ENCODE results near the gene SNX11. TPM values are rescaled to one million over a fixed set of nuclear protein-coding genes. Genes with fewer than 3 reads are reported as not detected.

The SNX11 gene
- total RNA-seq, 1 experiment from 2014 or later = 40.7 TPM

GRCh38 chr17:48100160-48100559 lies 7.4 kb upstream of the SNX11 start:
- Mint-ChIP-seq H3K36me3 (ENCODE audit: insufficient read depth, unreplicated experiment) (peaks cover 32% of the 10 kb centered on the region), H3K27ac (ENCODE audit: unreplicated experiment) (peak overlapping the region; percentile 79), H3K4me3 (ENCODE audit: unreplicated experiment) (peak overlapping the region; percentile 93), H3K4me1 (ENCODE audit: low read depth, unreplicated experiment) (peaks cover 7% of the 10 kb centered on the region), H3K27me3 (ENCODE audit: insufficient read depth, unreplicated experiment) (no peaks in the 10 kb centered on the region), H3K9me3 (ENCODE audit: unreplicated experiment) (no peaks in the 10 kb centered on the region)
- no peak for TF ChIP-seq CTCF (IDR thresholded peaks at IDR 0.05; ENCODE audit: insufficient read depth in 1 of 2, low read depth in 1 of 2, low read length in 1 of 2, severe bottlenecking in 1 of 2, unreplicated experiment in 1 of 2)
- no peak for DNase-seq
- Histone ChIP-seq H3K9me3 (no peaks in the 10 kb centered on the region), H3K36me3 (ENCODE audit: control insufficient read depth, insufficient read depth, low read length) (no peaks in the 10 kb centered on the region), H3K27me3 (replicated peaks; ENCODE audit: control insufficient read depth, insufficient read depth, low read length) (no peaks in the 10 kb centered on the region), H3K4me3 (ENCODE audit: low read depth, low read length) (peak overlapping the region; percentile 83), H3K4me1 (peaks cover 8% of the 10 kb centered on the region)
- BruUV-seq (replicated peaks) = TSS peak; percentile 58
- intact Hi-C loops (cut with micrococcal nuclease; ENCODE audit: unreplicated experiment) = loop anchor here (2.0 to 10.0 kb wide), 2 partner anchors 75 to 265 kb away; partner anchors contain the start of genes LRRC46 and MRPL10
- CTCF ChIA-PET = interaction anchor here (0.6 to 2.3 kb wide), 10 partner anchors 14 to 1124 kb away, joined by 3 to 17 read pairs (median 6); partner anchors contain the start of genes CDK5RAP3 and NFE2L1
- POLR2A ChIA-PET = interaction anchor here (0.5 to 3.2 kb wide), 5 partner anchors 9 to 69 kb away, joined by 3 to 42 read pairs (median 4); partner anchors contain the start of gene NFE2L1

GRCh38 chr17:48100591-48101011 lies 7.0 kb upstream of the SNX11 start:
- Histone ChIP-seq H3K27me3 (replicated peaks; ENCODE audit: control insufficient read depth, insufficient read depth, low read length) (no peaks in the 10 kb centered on the region), H3K36me3 (ENCODE audit: control insufficient read depth, insufficient read depth, low read length) (no peaks in the 10 kb centered on the region), H3K4me3 (ENCODE audit: low read depth, low read length) (peak overlapping the region; percentile 83), H3K9me3 (no peaks in the 10 kb centered on the region), H3K4me1 (peaks cover 8% of the 10 kb centered on the region)
- intact Hi-C loops (cut with micrococcal nuclease; ENCODE audit: unreplicated experiment) = loop anchor here (1.0 to 10.0 kb wide), 5 partner anchors 20 to 266 kb away; partner anchors contain the start of genes CDK5RAP3, LRRC46, MRPL10 and NFE2L1
- Mint-ChIP-seq H3K27me3 (ENCODE audit: insufficient read depth, unreplicated experiment) (no peaks in the 10 kb centered on the region), H3K4me1 (ENCODE audit: low read depth, unreplicated experiment) (peaks cover 7% of the 10 kb centered on the region), H3K27ac (ENCODE audit: unreplicated experiment) (peak overlapping the region; percentile 79), H3K4me3 (ENCODE audit: unreplicated experiment) (peak overlapping the region; percentile 93), H3K9me3 (ENCODE audit: unreplicated experiment) (no peaks in the 10 kb centered on the region), H3K36me3 (ENCODE audit: insufficient read depth, unreplicated experiment) (peaks cover 27% of the 10 kb centered on the region)
- POLR2A ChIA-PET = interaction anchor here (0.5 to 3.2 kb wide), 6 partner anchors 8 to 130 kb away, joined by 3 to 42 read pairs (median 4); partner anchors contain the start of gene NFE2L1
- no peak for TF ChIP-seq CTCF (IDR thresholded peaks at IDR 0.05; ENCODE audit: insufficient read depth in 1 of 2, low read depth in 1 of 2, low read length in 1 of 2, severe bottlenecking in 1 of 2, unreplicated experiment in 1 of 2)
- DNase-seq = peak; percentile 88 to 91
- BruUV-seq (replicated peaks) = no TSS peak
- CTCF ChIA-PET = interaction anchor here (0.6 to 2.3 kb wide), 16 partner anchors 14 to 1124 kb away, joined by 3 to 17 read pairs (median 4); partner anchors contain the start of genes CDK5RAP3 and NFE2L1

GRCh38 chr17:48101012-48101720 lies 6.4 kb upstream of the SNX11 start, which contains the start of gene CBX1:
Gene CBX1 (minus strand): TSS chr17:48101478. CDS start chr17:48077004, 24,474 bp downstream.
- BruUV-seq (replicated peaks) = no TSS peak
- H3K4me1 ChIP-seq = peaks cover 8% of the 10 kb centered on the region
- H3K27me3 Mint-ChIP-seq (ENCODE audit: insufficient read depth, unreplicated experiment) = no peaks in the 10 kb centered on the region
- H3K36me3 ChIP-seq (ENCODE audit: control insufficient read depth, insufficient read depth, low read length) = no peaks in the 10 kb centered on the region
- no peaks in the 10 kb centered on the region for H3K9me3 ChIP-seq
- peak; percentile 99 to 100 for DNase-seq
- H3K9me3 Mint-ChIP-seq (ENCODE audit: unreplicated experiment) = no peaks in the 10 kb centered on the region
- peak within 1 kb of the TSS; percentile 93 for H3K4me3 Mint-ChIP-seq (ENCODE audit: unreplicated experiment)
- ChIA-PET CTCF (interaction anchor here (0.6 to 2.3 kb wide), 12 partner anchors 15 to 131 kb away, joined by 3 to 17 read pairs (median 4); partner anchors contain the start of genes CDK5RAP3 and NFE2L1), POLR2A (interaction anchor here (0.6 to 3.2 kb wide), 3 partner anchors 33 to 131 kb away, joined by 3 to 42 read pairs (median 4); partner anchors contain the start of gene NFE2L1)
- peaks cover 23% of the 10 kb centered on the region for H3K36me3 Mint-ChIP-seq (ENCODE audit: insufficient read depth, unreplicated experiment)
- H3K4me1 Mint-ChIP-seq (ENCODE audit: low read depth, unreplicated experiment) = peaks cover 7% of the 10 kb centered on the region
- H3K4me3 ChIP-seq (ENCODE audit: low read depth, low read length) = peak within 1 kb of the TSS; percentile 83
- no peaks in the 10 kb centered on the region for H3K27me3 ChIP-seq (replicated peaks; ENCODE audit: control insufficient read depth, insufficient read depth, low read length)
- no peak for TF ChIP-seq CTCF (IDR thresholded peaks at IDR 0.05; ENCODE audit: insufficient read depth in 1 of 2, low read depth in 1 of 2, low read length in 1 of 2, severe bottlenecking in 1 of 2, unreplicated experiment in 1 of 2)
- intact Hi-C loops (cut with micrococcal nuclease; ENCODE audit: unreplicated experiment) = loop anchor here (1.0 to 10.0 kb wide), 5 partner anchors 21 to 266 kb away; partner anchors contain the start of genes CDK5RAP3, LRRC46, MRPL10 and NFE2L1
- H3K27ac Mint-ChIP-seq (ENCODE audit: unreplicated experiment) = peak within 1 kb of the TSS; percentile 79
